ENCODE measurements around the gene VOPP1. TPM values are rescaled to one million over a fixed set of nuclear protein-coding genes. Genes with fewer than 3 reads are reported as not detected.
A peak's percentile ranks its signal among the peaks of the same experiment; 100 is the strongest.

Gene VOPP1
- total and polyA plus RNA-seq, 2 donors (not counting 3 experiments of a cell fraction or from before 2014, with no cell fraction given), result 85.6 to 154 TPM

DNA sequence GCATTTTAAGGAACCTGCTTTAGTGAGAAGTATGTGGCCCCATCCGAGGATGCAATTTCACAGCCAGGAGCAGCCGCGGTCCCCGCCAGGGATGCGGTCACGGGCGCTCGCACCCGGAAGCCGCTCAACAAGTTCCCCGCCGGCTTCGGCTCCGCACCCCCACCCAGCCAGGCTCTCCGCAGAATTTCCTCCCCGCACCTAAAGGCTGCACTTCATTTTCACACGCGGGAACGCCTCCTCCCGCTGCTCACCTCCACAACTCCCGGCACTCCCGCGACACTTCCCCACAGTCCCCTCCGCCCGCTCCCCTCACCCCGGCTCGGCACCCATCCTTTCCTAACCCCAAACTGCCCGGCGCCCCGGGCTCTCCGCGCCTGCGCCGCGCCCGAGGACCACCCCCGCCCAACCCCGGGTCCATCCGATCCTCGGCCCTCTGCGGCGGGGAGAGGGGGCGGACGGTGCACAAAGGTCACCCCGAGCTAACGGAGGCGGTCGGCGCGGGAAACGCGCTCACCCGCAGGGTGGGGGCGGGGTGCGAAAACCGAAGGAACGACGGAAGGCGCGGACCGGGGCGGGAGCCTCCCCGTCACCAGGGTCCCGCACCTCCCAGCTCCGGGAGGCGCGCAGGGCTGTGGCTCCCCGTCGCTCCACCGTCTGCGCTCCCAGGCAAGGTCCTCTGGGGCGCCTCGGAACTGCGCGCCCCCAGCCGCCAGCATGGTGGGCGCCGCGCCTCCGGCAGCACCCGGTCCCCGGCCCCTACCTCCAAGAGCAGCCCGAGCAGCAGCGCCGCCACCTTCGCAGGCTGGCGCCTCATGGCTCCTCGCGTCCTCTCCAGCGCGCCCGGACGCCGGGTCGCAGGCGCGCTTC is 558 bp downstream of the VOPP1 start:
- H2AFZ ChIP-seq (ENCODE audit: low read depth, low read length), result peak overlapping the region; percentile 65
- no peaks in the 10 kb centered on the region for H3K9me1 ChIP-seq (replicated peaks; ENCODE audit: control insufficient read depth, extremely low read depth, insufficient read depth, low read length)
- H3K79me2 ChIP-seq (ENCODE audit: control insufficient read depth, insufficient read depth, low read length), result peaks cover 47% of the 10 kb centered on the region
- no TSS peak for BruUV-seq (replicated peaks)
- ChIA-PET CTCF (interaction anchor here (0.9 to 1.4 kb wide), 9 partner anchors 13 to 392 kb away, joined by 3 to 8 read pairs (median 3); no protein-coding TSS in a partner anchor), POLR2A (interaction anchor here (1.7 kb wide), 1 partner anchor 19 kb away, joined by 4 read pairs; no protein-coding TSS in a partner anchor)
- peak overlapping the region; percentile 97 for H3K27ac ChIP-seq (ENCODE audit: insufficient read depth, low read depth, low read length)
- peak overlapping the region; percentile 89 to 99 (median 97) for H3K4me3 ChIP-seq (replicated peaks in 1 of 3; ENCODE audit: insufficient read depth in 1 of 3, low read depth in 1 of 3, low read length in 3 of 3)
- peak; percentile 31 for FAIRE-seq
- dilution Hi-C loops (cut with MboI; ENCODE audit: extremely low pct_ligation_motif_present, low sequenced_read_pairs), result no loop called here
- peaks cover 57% of the 10 kb centered on the region for H3K4me1 ChIP-seq (ENCODE audit: control insufficient read depth, extremely low read depth, insufficient read depth, low read length)
- H3K36me3 ChIP-seq (ENCODE audit: control insufficient read depth in 2 of 2, extremely low read depth in 1 of 2, insufficient read depth in 2 of 2, low read length in 2 of 2), result peaks cover 0 to 3% of the 10 kb centered on the region in 2 experiments
- no peaks in the 10 kb centered on the region for H3K27me3 ChIP-seq (ENCODE audit: control insufficient read depth in 2 of 2, insufficient read depth in 2 of 2, low read length in 2 of 2)
- peak; percentile 34 for DNase-seq (ENCODE audit: low read depth, low spot score)
- peaks cover 6% of the 10 kb centered on the region for H4K20me1 ChIP-seq (replicated peaks; ENCODE audit: control insufficient read depth, extremely low read depth, insufficient read depth, low read length)
- H3K9me3 ChIP-seq (replicated peaks; ENCODE audit: control insufficient read depth, insufficient read depth, low read length), result no peaks in the 10 kb centered on the region
- intact Hi-C loops (cut with micrococcal nuclease), result loop anchor here (1.0 to 10.0 kb wide), 5 partner anchors 19 to 533 kb away; partner anchors contain the start of genes CCT6A, CHCHD2, LANCL2 and NIPSNAP2
- TF ChIP-seq POLR2A (IDR thresholded peaks at IDR 0.05; ENCODE audit: low read depth, low read length) (peak; percentile 1), GATA2 (IDR thresholded peaks at IDR 0.05; ENCODE audit: insufficient read depth, insufficient read length, low read depth, low read length) (no peak)
- H3K9ac ChIP-seq (replicated peaks; ENCODE audit: extremely low read depth, insufficient read depth, low read length), result peak overlapping the region; percentile 98
- peak overlapping the region; percentile 95 for H3K4me2 ChIP-seq (ENCODE audit: insufficient read depth, low read length)

- POLR2A ChIA-PET, result interaction anchor here (1.7 kb wide), 1 partner anchor 18 kb away, joined by 4 read pairs; no protein-coding TSS in a partner anchor
- intact Hi-C loops (cut with micrococcal nuclease), result loop anchor here (1.0 to 10.0 kb wide), 5 partner anchors 19 to 534 kb away; partner anchors contain the start of genes CCT6A, CHCHD2, LANCL2 and NIPSNAP2
Observed at GRCh38 chr7:55570939-55571338, 1.4 kb downstream of the VOPP1 start.

More at GRCh38 chr7:55570939-55571338, 1.4 kb downstream of the VOPP1 start:
- TF ChIP-seq GATA2 (IDR thresholded peaks at IDR 0.05; ENCODE audit: insufficient read depth, insufficient read length, low read depth, low read length), result no peak
- no peak for TF ChIP-seq CTCF (IDR thresholded peaks at IDR 0.05; ENCODE audit: extremely low read depth in 1 of 2, insufficient read depth in 1 of 2, low read depth in 1 of 2, low read length in 2 of 2)
- TF ChIP-seq EZH2 (IDR thresholded peaks at IDR 0.05; ENCODE audit: borderline replicate concordance, low read depth, low read length, severe bottlenecking), result no peak
- TF ChIP-seq, protein P1, sequence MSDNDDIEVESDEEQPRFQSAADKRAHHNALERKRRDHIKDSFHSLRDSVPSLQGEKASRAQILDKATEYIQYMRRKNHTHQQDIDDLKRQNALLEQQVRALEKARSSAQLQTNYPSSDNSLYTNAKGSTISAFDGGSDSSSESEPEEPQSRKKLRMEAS (IDR thresholded peaks at IDR 0.05; ENCODE audit: insufficient read depth, insufficient read length), result no peak
- peak; percentile 94 for TF ChIP-seq JUN (IDR thresholded peaks at IDR 0.05; ENCODE audit: borderline replicate concordance, insufficient read depth, insufficient read length, low read depth)
- peak; percentile 71 for TF ChIP-seq POLR2A (IDR thresholded peaks at IDR 0.05; ENCODE audit: low read depth, low read length)
- peak; percentile 34 for TF ChIP-seq POLR2AphosphoS5 (IDR thresholded peaks at IDR 0.05; ENCODE audit: insufficient read depth, low read depth, low read length)
- no peak for TF ChIP-seq MYC (IDR thresholded peaks at IDR 0.05; ENCODE audit: low read depth, low read length)
- peak; percentile 93 for TF ChIP-seq FOS (IDR thresholded peaks at IDR 0.05; ENCODE audit: borderline replicate concordance, insufficient read depth, low read length)
- H3K9ac ChIP-seq (replicated peaks; ENCODE audit: extremely low read depth, insufficient read depth, low read length), result peak overlapping the region; percentile 98
- H3K9me3 ChIP-seq (replicated peaks; ENCODE audit: control insufficient read depth, insufficient read depth, low read length), result no peaks in the 10 kb centered on the region
- H3K4me3 ChIP-seq (replicated peaks in 1 of 3; ENCODE audit: insufficient read depth in 1 of 3, low read depth in 1 of 3, low read length in 3 of 3), result peak overlapping the region; percentile 89 to 99 (median 97)
- H3K4me1 ChIP-seq (ENCODE audit: control insufficient read depth, extremely low read depth, insufficient read depth, low read length), result peaks cover 59% of the 10 kb centered on the region
- H3K79me2 ChIP-seq (ENCODE audit: control insufficient read depth, insufficient read depth, low read length), result peaks cover 55% of the 10 kb centered on the region
- no TSS peak for BruUV-seq (replicated peaks)
- DNase-seq (ENCODE audit: low read depth, low spot score) (peak; percentile 87), FAIRE-seq (peak; percentile 76)
- H3K4me2 ChIP-seq (ENCODE audit: insufficient read depth, low read length), result peak overlapping the region; percentile 95
- peaks cover 6% of the 10 kb centered on the region for H4K20me1 ChIP-seq (replicated peaks; ENCODE audit: control insufficient read depth, extremely low read depth, insufficient read depth, low read length)
- no peaks in the 10 kb centered on the region for H3K9me1 ChIP-seq (replicated peaks; ENCODE audit: control insufficient read depth, extremely low read depth, insufficient read depth, low read length)
- H3K27ac ChIP-seq (ENCODE audit: insufficient read depth, low read depth, low read length), result peak overlapping the region; percentile 97
- CTCF ChIA-PET, result interaction anchor here (0.9 to 1.4 kb wide), 7 partner anchors 12 to 393 kb away, joined by 3 to 8 read pairs (median 3); no protein-coding TSS in a partner anchor
- dilution Hi-C loops (cut with MboI; ENCODE audit: extremely low pct_ligation_motif_present, low sequenced_read_pairs), result no loop called here
- H2AFZ ChIP-seq (ENCODE audit: low read depth, low read length), result no peak overlapping the region
- peaks cover 0 to 3% of the 10 kb centered on the region in 2 experiments for H3K36me3 ChIP-seq (ENCODE audit: control insufficient read depth in 2 of 2, extremely low read depth in 1 of 2, insufficient read depth in 2 of 2, low read length in 2 of 2)
- no peaks in the 10 kb centered on the region for H3K27me3 ChIP-seq (ENCODE audit: control insufficient read depth in 2 of 2, insufficient read depth in 2 of 2, low read length in 2 of 2)
